Measurements from ENCODE around the gene AKAP6. TPM values are rescaled to one million over a fixed set of nuclear protein-coding genes. Genes with fewer than 3 reads are reported as not detected.
"Not testable (repeated sequence)": the region's sequence is repeated elsewhere in the genome, so short reads cannot be mapped to it uniquely, and the experiment has no call there.

The AKAP6 gene
- total and polyA plus RNA-seq, 9 donors, result 25.4 to 87.1 (median 59.6) TPM

DNA sequence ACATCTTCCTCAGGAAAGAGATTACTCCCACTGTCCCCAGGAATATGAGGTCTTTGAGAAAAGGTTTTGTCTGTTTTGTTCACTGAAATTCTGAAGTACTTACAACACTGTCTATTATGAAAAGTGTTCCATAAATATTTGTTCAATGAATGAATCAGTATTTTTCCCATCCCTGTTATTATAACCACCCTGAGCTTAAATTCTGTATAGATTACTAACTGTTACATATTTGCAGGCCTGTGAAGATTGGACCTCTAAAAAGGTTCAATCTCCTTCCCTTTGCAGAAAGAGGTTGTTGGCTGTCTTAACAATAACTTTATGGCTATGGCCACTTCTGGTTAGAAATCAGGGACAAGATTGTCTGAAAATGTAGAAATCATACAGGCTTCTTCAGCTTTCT, 435.0 kb downstream of the AKAP6 start:
- Histone ChIP-seq H3K4me3 (ENCODE audit: low read length) (no peak overlapping the region), H3K27me3 (ENCODE audit: control insufficient read depth, insufficient read depth, low read length) (no peaks in the 10 kb centered on the region), H3K36me3 (ENCODE audit: control insufficient read depth, insufficient read depth, low read length) (no peaks in the 10 kb centered on the region), H3K4me1 (ENCODE audit: control insufficient read depth, insufficient read depth, low read length) (no peaks in the 10 kb centered on the region), H3K27ac (ENCODE audit: low read length) (no peak overlapping the region), H3K9me3 (replicated peaks; ENCODE audit: control insufficient read depth, low read depth, low read length) (no peaks in the 10 kb centered on the region)
- DNase-seq, result no peak

DNA sequence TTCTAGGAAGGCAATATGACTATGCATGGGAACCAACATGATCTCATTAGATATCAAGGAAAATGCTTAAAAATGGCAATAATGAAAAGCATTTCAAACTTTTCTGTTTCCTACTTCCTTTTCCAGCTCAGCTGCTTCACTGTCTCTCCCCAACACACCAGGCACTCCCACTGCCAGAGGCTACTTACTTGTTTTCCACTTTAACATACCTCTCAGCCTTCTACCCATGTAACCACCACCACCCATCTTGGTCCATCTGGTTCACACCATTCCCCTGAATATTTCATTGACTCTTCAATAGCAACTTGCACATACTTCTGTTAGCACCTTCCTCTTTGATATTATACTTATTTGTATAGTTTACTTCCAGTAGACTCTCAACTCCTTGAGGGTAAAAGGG, 441.3 kb downstream of the AKAP6 start:
- no peak overlapping the region for H3K4me3 ChIP-seq (ENCODE audit: low read length)
- no peaks in the 10 kb centered on the region for H3K9me3 ChIP-seq (replicated peaks; ENCODE audit: control insufficient read depth, low read depth, low read length)
- no peak for DNase-seq
- H3K4me1 ChIP-seq (ENCODE audit: control insufficient read depth, insufficient read depth, low read length), result no peaks in the 10 kb centered on the region
- H3K27me3 ChIP-seq (ENCODE audit: control insufficient read depth, insufficient read depth, low read length), result no peaks in the 10 kb centered on the region
- H3K27ac ChIP-seq (ENCODE audit: low read length), result no peak overlapping the region
- no peaks in the 10 kb centered on the region for H3K36me3 ChIP-seq (ENCODE audit: control insufficient read depth, insufficient read depth, low read length)

DNA sequence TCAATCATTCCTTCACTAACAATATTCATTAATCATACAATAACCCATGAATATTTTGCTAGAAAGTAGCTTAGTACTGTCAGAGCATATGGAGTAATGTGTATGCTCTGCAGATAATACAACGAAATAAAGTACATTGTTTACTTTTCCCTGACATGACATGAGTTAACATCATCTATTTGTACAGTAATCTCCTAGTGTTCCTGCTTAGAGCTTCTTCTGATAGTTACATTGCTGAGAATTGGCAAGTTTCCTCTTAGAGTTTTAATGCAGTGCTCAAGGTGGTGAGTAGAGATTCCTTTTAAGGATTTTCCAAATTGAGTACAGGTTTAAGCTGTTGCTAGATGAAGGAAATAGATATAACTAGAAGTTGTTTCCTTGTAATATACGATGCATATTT, 445.1 kb downstream of the AKAP6 start:
- Histone ChIP-seq H3K36me3 (ENCODE audit: control insufficient read depth, insufficient read depth, low read length) (no peaks in the 10 kb centered on the region), H3K4me3 (ENCODE audit: low read length) (no peak overlapping the region), H3K9me3 (replicated peaks; ENCODE audit: control insufficient read depth, low read depth, low read length) (no peaks in the 10 kb centered on the region), H3K4me1 (ENCODE audit: control insufficient read depth, insufficient read depth, low read length) (no peaks in the 10 kb centered on the region), H3K27me3 (ENCODE audit: control insufficient read depth, insufficient read depth, low read length) (no peaks in the 10 kb centered on the region), H3K27ac (ENCODE audit: low read length) (no peak overlapping the region)
- no peak for DNase-seq
- no CpG with 5 or more reads among the region's 2 CpGs for WGBS (ENCODE audit: insufficient coverage)

DNA sequence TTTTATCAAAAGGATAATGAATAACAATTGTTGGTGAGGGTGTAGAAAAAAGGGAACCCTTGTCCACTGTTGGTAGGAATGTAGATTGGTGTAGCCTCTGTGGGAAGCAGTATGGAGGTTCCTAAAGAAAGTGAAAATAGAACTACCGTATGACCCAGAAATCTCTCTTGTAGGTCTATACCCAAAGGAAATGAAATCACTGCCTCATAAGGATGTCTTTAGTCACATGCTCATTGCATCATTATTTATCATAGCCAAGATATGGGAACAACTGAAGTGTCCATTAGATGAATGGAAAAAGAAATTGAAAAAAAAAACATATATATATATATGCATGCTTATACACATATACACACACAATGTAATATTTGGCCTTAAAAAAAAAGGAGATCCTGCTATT, 450.7 kb downstream of the AKAP6 start:
- no peaks in the 10 kb centered on the region for H3K9me3 ChIP-seq (replicated peaks; ENCODE audit: control insufficient read depth, low read depth, low read length)
- DNase-seq, result no peak
- H3K36me3 ChIP-seq (ENCODE audit: control insufficient read depth, insufficient read depth, low read length), result no peaks in the 10 kb centered on the region
- no CpG with 5 or more reads among the region's 1 CpG for WGBS (ENCODE audit: insufficient coverage)
- no peaks in the 10 kb centered on the region for H3K27me3 ChIP-seq (ENCODE audit: control insufficient read depth, insufficient read depth, low read length)
- H3K4me1 ChIP-seq (ENCODE audit: control insufficient read depth, insufficient read depth, low read length), result no peaks in the 10 kb centered on the region
- no peak overlapping the region for H3K4me3 ChIP-seq (ENCODE audit: low read length)
- no peak overlapping the region for H3K27ac ChIP-seq (ENCODE audit: low read length)

DNA sequence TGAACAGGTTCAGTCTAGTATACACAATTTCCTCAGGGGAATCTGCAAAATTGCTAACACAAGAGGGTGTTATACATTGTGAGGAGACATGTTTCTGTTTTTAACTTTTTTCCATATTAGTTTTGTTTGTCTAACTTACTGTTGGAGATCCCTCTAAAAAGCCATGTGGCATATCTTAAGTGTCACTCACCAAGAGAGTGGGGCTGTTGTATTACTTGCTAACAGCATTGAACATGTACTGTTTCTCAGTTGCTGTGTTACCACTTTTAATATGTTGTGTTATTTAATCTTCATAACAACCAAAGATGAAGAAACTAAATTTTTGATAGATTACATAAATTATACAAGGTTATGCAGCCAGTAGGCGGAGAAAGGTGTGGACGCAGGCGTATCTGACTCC, 455.3 kb downstream of the AKAP6 start:
- H3K4me3 ChIP-seq (ENCODE audit: low read length), result no peak overlapping the region
- no peaks in the 10 kb centered on the region for H3K4me1 ChIP-seq (ENCODE audit: control insufficient read depth, insufficient read depth, low read length)
- H3K27me3 ChIP-seq (ENCODE audit: control insufficient read depth, insufficient read depth, low read length), result no peaks in the 10 kb centered on the region
- H3K27ac ChIP-seq (ENCODE audit: low read length), result no peak overlapping the region
- H3K9me3 ChIP-seq (replicated peaks; ENCODE audit: control insufficient read depth, low read depth, low read length), result no peaks in the 10 kb centered on the region
- peaks cover 7% of the 10 kb centered on the region for H3K36me3 ChIP-seq (ENCODE audit: control insufficient read depth, insufficient read depth, low read length)
- DNase-seq, result no peak
- no CpG with 5 or more reads among the region's 3 CpGs for WGBS (ENCODE audit: insufficient coverage)

DNA sequence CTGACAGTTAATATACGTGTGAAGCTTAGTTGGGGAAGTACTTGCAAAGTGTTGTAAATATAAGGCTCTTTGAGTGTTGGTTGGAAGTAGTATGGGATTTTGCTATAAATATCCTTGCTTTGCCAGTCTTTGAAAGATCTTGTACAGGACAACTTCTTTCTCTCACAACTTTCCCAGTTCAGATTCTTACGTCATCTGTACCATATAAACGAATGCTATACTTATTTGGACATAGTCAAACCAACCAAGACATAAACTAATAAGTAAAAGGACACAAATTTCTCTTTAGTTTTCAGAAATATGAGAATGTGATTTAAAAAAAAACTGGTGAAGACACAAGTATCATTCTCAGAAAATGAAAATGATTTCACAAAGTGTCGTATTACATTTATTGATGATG, 456.5 kb downstream of the AKAP6 start:
- peaks cover under 1% of the 10 kb centered on the region for H3K9me3 ChIP-seq (replicated peaks; ENCODE audit: control insufficient read depth, low read depth, low read length)
- no peak for DNase-seq
- H3K27ac ChIP-seq (ENCODE audit: low read length), result no peak overlapping the region
- H3K27me3 ChIP-seq (ENCODE audit: control insufficient read depth, insufficient read depth, low read length), result no peaks in the 10 kb centered on the region
- H3K4me1 ChIP-seq (ENCODE audit: control insufficient read depth, insufficient read depth, low read length), result no peaks in the 10 kb centered on the region
- WGBS (ENCODE audit: insufficient coverage), result no CpG with 5 or more reads among the region's 4 CpGs
- H3K4me3 ChIP-seq (ENCODE audit: low read length), result no peak overlapping the region
- H3K36me3 ChIP-seq (ENCODE audit: control insufficient read depth, insufficient read depth, low read length), result peaks cover 7% of the 10 kb centered on the region

DNA sequence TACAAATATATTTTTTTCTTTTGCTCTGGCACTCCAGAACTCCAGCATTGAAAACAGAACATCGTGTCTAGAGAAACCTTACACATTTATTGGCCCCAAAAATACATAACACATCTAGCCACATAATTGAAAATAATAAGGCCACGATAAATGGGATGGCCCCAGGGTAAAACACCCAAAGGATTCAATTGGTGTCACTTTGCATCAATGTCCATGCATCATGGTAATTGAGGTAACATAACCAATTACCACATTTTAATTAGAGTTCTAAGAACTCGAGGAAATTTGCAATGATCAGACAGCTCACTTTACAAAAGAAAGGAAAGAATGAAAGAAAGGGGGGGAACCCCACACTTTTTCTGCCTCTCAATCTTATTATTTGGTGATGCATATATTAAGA, 457.8 kb downstream of the AKAP6 start:
- Histone ChIP-seq H3K4me1 (ENCODE audit: control insufficient read depth, insufficient read depth, low read length) (no peaks in the 10 kb centered on the region), H3K36me3 (ENCODE audit: control insufficient read depth, insufficient read depth, low read length) (peaks cover 7% of the 10 kb centered on the region), H3K27ac (ENCODE audit: low read length) (no peak overlapping the region), H3K27me3 (ENCODE audit: control insufficient read depth, insufficient read depth, low read length) (no peaks in the 10 kb centered on the region), H3K4me3 (ENCODE audit: low read length) (no peak overlapping the region), H3K9me3 (replicated peaks; ENCODE audit: control insufficient read depth, low read depth, low read length) (peaks cover 7% of the 10 kb centered on the region)
- DNase-seq, result no peak
- no CpG with 5 or more reads among the region's 3 CpGs for WGBS (ENCODE audit: insufficient coverage)

DNA sequence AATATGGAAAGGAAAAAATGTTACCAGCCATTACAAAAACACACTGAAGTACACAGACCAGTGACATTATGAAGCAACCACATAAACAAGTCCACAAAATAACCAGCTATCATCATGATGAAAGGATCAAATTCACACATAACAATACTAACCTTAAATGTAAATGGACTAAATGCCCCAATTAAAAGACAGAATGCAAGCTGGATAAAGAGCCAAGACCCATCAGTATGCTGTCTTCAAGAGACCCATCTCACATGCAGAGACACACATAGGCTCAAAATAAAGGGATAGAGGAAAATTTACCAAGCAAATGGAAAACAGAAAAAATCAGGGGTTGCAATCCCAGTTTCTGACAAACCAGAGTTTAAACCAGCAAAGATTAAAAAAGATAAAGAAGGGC, 463.9 kb downstream of the AKAP6 start:
- peaks cover 10% of the 10 kb centered on the region for H3K9me3 ChIP-seq (replicated peaks; ENCODE audit: control insufficient read depth, low read depth, low read length)
- H3K27me3 ChIP-seq (ENCODE audit: control insufficient read depth, insufficient read depth, low read length); H3K36me3 ChIP-seq (ENCODE audit: control insufficient read depth, insufficient read depth, low read length); H3K27ac ChIP-seq (ENCODE audit: low read length); H3K4me1 ChIP-seq (ENCODE audit: control insufficient read depth, insufficient read depth, low read length); H3K4me3 ChIP-seq (ENCODE audit: low read length); DNase-seq: not testable (repeated sequence)

DNA sequence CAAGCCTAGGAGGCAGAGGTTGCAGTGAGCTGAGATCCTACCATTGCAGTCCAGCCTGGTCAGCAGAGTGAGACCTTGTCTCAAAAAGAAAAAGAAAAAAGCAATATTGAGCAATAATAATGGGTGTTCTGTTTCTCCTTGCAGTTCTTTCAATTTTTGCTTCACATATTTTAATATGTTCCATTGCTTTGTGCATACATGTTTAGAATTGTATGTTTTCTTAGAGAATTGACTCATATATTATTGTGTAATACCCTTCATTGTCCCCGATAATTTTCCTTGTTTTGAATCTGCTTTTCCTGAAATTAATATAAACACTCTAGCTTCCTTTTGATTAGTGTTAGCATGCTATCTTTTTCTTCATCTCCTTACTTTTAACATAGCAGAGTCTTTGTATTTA, 471.2 kb downstream of the AKAP6 start:
- Histone ChIP-seq H3K4me1 (ENCODE audit: control insufficient read depth, insufficient read depth, low read length) (no peaks in the 10 kb centered on the region), H3K4me3 (ENCODE audit: low read length) (no peak overlapping the region), H3K36me3 (ENCODE audit: control insufficient read depth, insufficient read depth, low read length) (no peaks in the 10 kb centered on the region), H3K27ac (ENCODE audit: low read length) (no peak overlapping the region), H3K27me3 (ENCODE audit: control insufficient read depth, insufficient read depth, low read length) (no peaks in the 10 kb centered on the region), H3K9me3 (replicated peaks; ENCODE audit: control insufficient read depth, low read depth, low read length) (peaks cover 32% of the 10 kb centered on the region)
- DNase-seq, result no peak
- no CpG with 5 or more reads among the region's 1 CpG for WGBS (ENCODE audit: insufficient coverage)

DNA sequence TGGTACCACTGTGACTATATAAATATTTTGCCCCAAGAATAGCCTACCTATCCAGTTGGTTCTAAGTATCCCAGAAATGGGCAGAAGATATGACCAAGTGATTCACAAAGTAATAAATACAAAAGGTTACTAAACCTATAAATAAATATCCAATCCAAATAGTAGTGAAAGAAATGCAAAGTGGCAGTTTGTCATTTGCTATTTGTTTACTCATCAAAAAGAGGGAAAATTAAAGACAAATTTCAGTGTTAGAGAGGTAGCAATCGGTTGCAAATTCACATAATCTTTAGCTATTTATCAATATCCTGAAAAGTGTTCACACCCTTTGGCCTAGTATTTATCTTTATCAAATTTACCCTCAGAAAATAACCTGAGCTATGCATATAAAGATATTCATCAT, 473.2 kb downstream of the AKAP6 start:
- H3K4me1 ChIP-seq (ENCODE audit: control insufficient read depth, insufficient read depth, low read length), result no peaks in the 10 kb centered on the region
- no peak overlapping the region for H3K27ac ChIP-seq (ENCODE audit: low read length)
- no peak for DNase-seq
- no CpG with 5 or more reads among the region's 1 CpG for WGBS (ENCODE audit: insufficient coverage)
- no peak overlapping the region for H3K4me3 ChIP-seq (ENCODE audit: low read length)
- H3K9me3 ChIP-seq (replicated peaks; ENCODE audit: control insufficient read depth, low read depth, low read length), result peaks cover 32% of the 10 kb centered on the region
- H3K36me3 ChIP-seq (ENCODE audit: control insufficient read depth, insufficient read depth, low read length), result no peaks in the 10 kb centered on the region
- no peaks in the 10 kb centered on the region for H3K27me3 ChIP-seq (ENCODE audit: control insufficient read depth, insufficient read depth, low read length)

DNA sequence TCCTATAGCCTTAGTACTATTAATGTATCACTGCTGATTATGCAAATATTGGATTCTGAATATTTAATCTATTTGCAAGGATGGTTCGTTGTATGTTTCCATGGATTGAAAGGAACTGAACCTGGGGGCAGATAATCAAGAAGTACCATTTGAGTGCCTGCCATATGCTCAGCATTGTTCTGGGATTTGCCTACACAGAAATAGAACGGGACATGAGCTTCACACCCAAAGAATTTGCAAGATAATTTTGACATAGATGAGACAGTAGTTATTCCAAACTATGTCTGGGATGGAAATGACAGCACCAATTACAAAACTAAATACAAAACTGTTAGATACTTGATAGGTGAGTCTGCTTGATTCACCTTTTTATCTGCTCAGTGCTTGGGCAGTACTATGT, 476.9 kb downstream of the AKAP6 start:
- WGBS (ENCODE audit: insufficient coverage), result no CpG with 5 or more reads among the region's 2 CpGs
- H3K27me3 ChIP-seq (ENCODE audit: control insufficient read depth, insufficient read depth, low read length), result no peaks in the 10 kb centered on the region
- no peak overlapping the region for H3K4me3 ChIP-seq (ENCODE audit: low read length)
- H3K36me3 ChIP-seq (ENCODE audit: control insufficient read depth, insufficient read depth, low read length), result no peaks in the 10 kb centered on the region
- no peak for DNase-seq
- H3K27ac ChIP-seq (ENCODE audit: low read length), result no peak overlapping the region
- H3K4me1 ChIP-seq (ENCODE audit: control insufficient read depth, insufficient read depth, low read length), result peaks cover 9% of the 10 kb centered on the region
- H3K9me3 ChIP-seq (replicated peaks; ENCODE audit: control insufficient read depth, low read depth, low read length), result peaks cover 17% of the 10 kb centered on the region

Data from muscle of leg (tissue), 11 donors.